SH-SY5Y (cell line): Measurements from ENCODE around the gene CERS5.

ENCODE experiments used
- GATA2 ChIP-seq: IDR thresholded peaks from 2 replicates; pipeline ENCODE4 v1.6.1; 2011; ENCODE audit warnings: mild to moderate bottlenecking, low read depth, low read length
- GATA3 ChIP-seq: IDR thresholded peaks from 2 replicates; pipeline ENCODE4 v1.6.1; 2011; ENCODE audit warnings: low read depth, mild to moderate bottlenecking, low read length, moderate library complexity

CERS5 gene

GRCh38 chr12:50164963-50165362, 2.2 kb downstream of the CERS5 start:
- TF ChIP-seq GATA3 = no peak
- TF ChIP-seq GATA2 = no peak

- TF ChIP-seq GATA2 = no peak
- no peak for TF ChIP-seq GATA3
These were observed 4.9 kb downstream of the CERS5 start for GRCh38 chr12:50162230-50162629.

- no peak for TF ChIP-seq GATA2
- TF ChIP-seq GATA3 = no peak
These were observed 6.5 kb downstream of the CERS5 start for GRCh38 chr12:50160643-50161042.

- no peak for TF ChIP-seq GATA2
- no peak for TF ChIP-seq GATA3
These were observed 9.9 kb downstream of the CERS5 start for GRCh38 chr12:50157259-50157658.

GRCh38 chr12:50156641-50157040, 10.5 kb downstream of the CERS5 start:
- TF ChIP-seq GATA2 = no peak
- TF ChIP-seq GATA3 = no peak

- TF ChIP-seq GATA2 (no peak), GATA3 (no peak)
These were observed 16.0 kb downstream of the CERS5 start for GRCh38 chr12:50151047-50151687.

- TF ChIP-seq GATA3 (no peak), GATA2 (no peak)
These were observed 17.9 kb downstream of the CERS5 start for GRCh38 chr12:50149311-50149710.

- TF ChIP-seq GATA3 (no peak), GATA2 (no peak)
These were observed 19.9 kb downstream of the CERS5 start for GRCh38 chr12:50147281-50147680.

GRCh38 chr12:50145439-50145838, 21.7 kb downstream of the CERS5 start:
- TF ChIP-seq GATA3 = no peak
- no peak for TF ChIP-seq GATA2

- TF ChIP-seq GATA3 (no peak), GATA2 (no peak)
These were observed 24.2 kb downstream of the CERS5 start for GRCh38 chr12:50142993-50143392.

- TF ChIP-seq GATA3 (no peak), GATA2 (no peak)
These were observed 34.5 kb downstream of the CERS5 start for GRCh38 chr12:50132505-50133135.

GRCh38 chr12:50129290-50129689, 37.9 kb downstream of the CERS5 start:
- no peak for TF ChIP-seq GATA2

- TF ChIP-seq GATA2 = no peak
These were observed 39.6 kb downstream of the CERS5 start for GRCh38 chr12:50127546-50127945.

GRCh38 chr12:50123203-50123602, 44.0 kb downstream of the CERS5 start:
- no peak for TF ChIP-seq GATA2
- TF ChIP-seq GATA3 = no peak

GRCh38 chr12:50121641-50122040, 45.5 kb downstream of the CERS5 start:
- TF ChIP-seq GATA2 = no peak
- TF ChIP-seq GATA3 = no peak
